ENCODE measurements around the gene FBLN5.

DNA sequence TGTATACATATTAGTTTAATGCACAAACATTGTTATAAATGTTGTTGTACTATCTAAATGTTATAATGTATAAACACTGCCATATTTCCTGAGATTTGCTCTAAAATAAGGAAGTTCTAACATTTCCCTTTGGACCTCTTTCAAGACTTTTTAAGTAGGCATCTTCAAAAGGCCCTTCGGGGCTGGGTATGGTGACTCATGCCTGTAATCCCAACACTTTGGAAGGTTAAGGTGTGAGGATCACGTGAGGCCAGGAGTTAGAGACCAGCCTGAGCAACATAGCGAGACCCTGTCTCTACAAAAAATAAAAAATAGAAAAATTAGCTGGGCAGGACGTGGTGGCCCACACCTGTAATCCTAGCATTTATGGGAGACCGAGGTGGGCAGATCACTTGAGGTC, 35.5 kb downstream of the FBLN5 start:
- no peak for TF ChIP-seq POLR2A (IDR thresholded peaks at IDR 0.05)
- TF ChIP-seq, protein P1, sequence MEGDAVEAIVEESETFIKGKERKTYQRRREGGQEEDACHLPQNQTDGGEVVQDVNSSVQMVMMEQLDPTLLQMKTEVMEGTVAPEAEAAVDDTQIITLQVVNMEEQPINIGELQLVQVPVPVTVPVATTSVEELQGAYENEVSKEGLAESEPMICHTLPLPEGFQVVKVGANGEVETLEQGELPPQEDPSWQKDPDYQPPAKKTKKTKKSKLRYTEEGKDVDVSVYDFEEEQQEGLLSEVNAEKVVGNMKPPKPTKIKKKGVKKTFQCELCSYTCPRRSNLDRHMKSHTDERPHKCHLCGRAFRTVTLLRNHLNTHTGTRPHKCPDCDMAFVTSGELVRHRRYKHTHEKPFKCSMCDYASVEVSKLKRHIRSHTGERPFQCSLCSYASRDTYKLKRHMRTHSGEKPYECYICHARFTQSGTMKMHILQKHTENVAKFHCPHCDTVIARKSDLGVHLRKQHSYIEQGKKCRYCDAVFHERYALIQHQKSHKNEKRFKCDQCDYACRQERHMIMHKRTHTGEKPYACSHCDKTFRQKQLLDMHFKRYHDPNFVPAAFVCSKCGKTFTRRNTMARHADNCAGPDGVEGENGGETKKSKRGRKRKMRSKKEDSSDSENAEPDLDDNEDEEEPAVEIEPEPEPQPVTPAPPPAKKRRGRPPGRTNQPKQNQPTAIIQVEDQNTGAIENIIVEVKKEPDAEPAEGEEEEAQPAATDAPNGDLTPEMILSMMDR (IDR thresholded peaks at IDR 0.05 in 4 of 5, conservative IDR thresholded peaks at IDR 0.05 in 1 of 5): no peak
